ENCODE data around the gene FSTL3.

Gene FSTL3

DNA sequence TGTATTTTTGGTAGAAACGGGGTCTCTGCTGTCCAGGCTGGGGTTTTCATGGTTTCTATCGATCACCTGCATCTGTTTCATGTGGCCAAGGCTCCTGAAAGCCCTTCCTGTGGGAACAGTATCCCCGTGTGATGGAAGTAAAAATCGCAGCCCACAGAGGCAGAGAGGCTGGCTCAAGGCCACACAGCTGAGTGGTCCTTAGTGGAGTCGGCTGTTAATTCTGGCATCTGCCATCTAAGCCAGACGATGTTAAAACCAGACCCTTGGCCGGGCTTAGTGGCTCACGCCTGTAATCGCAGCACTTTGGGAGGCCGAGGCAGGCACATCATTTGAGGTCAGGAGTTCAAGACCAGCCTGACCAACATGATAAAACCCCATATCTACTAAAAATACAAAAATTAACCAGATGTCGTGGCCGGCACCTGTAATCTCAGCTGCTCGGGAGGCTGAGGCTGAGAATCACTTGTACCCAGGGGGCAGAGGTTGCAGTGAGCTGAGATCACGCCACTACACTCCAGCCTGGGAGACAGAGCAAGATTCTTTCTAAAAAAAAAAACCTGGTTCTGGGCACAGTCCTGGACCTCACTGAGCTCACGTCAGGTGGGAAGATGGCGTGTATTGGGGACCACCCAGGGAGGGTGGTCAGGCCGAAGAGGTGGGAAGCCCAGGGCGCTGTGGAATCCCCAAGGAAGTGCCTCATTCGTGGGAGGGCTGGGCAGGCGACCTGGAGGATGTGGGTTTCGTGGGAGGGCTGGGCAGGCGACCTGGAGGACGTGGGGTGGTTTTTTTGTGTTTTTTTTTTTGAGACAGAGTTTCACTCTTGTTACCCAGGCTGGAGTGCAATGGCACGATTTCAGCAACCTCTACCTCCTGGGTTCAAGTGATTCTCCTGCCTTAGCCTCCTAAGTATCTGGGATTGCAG lies 56.2 kb downstream of the FSTL3 start:
- FAIRE-seq (no peak), DNase-seq (ENCODE audit: low spot score) (no peak)

All from urothelium cell line (cell line).